ENCODE data around the gene ITGB4. TPM values are rescaled to one million over a fixed set of nuclear protein-coding genes. Genes with fewer than 3 reads are reported as not detected.
A peak's percentile ranks its signal among the peaks of the same experiment; 100 is the strongest.

Gene ITGB4
- total and polyA plus RNA-seq, 2 of the 13 experiments (the other 11 are each of a cell fraction or from before 2014, with no cell fraction given): 6.9 to 14.5 TPM

- TF ChIP-seq ZNF142 (CRISPR knock-in tag; IDR thresholded peaks at IDR 0.05) (no peak), ARNT (IDR thresholded peaks at IDR 0.05) (no peak)
Measured at GRCh38 chr17:75755990-75756389, 34.7 kb downstream of the ITGB4 start (continued).

GRCh38 chr17:75756451-75757085 is 35.3 kb downstream of the ITGB4 start:
- in situ Hi-C loops (cut with HindIII; ENCODE audit: extremely low pct_ligation_motif_present, low pct_unique_long_range_greater_than_20kb): loop anchor here (10.0 kb wide), 1 partner anchor 142 kb away; no protein-coding TSS in a partner anchor
- intact Hi-C loops (cut with micrococcal nuclease; ENCODE audit: unreplicated experiment): no loop called here
- BruUV-seq (replicated peaks): no TSS peak
- no peak for FAIRE-seq
- ChIA-PET CTCF (ENCODE audit: low intra/inter-chr PET ratio, low total read pairs) (no interaction called here), POLR2A (interaction anchor here (4.4 to 5.8 kb wide), 3 partner anchors 8 to 23 kb away, joined by 49 to 116 read pairs (median 66); partner anchors contain the start of gene GALK1)
- H3K36me3 ChIP-seq (replicated peaks in 1 of 2; ENCODE audit: control insufficient read depth in 1 of 2, insufficient read depth in 2 of 2, low read length in 2 of 2): no peaks in the 10 kb centered on the region
- peaks cover 56% of the 10 kb centered on the region for H3K4me1 ChIP-seq (ENCODE audit: insufficient read depth, low read length)
- TF ChIP-seq AGO2 (optimal IDR thresholded peaks at IDR 0.05; ENCODE audit: low read depth, low read length) (peak; percentile 58), ZGPAT (CRISPR knock-in tag; IDR thresholded peaks at IDR 0.05) (no peak), DR1 (CRISPR knock-in tag; IDR thresholded peaks at IDR 0.05) (no peak), ZBTB33 (CRISPR knock-in tag; IDR thresholded peaks at IDR 0.05) (peak; percentile 77), ISL2 (CRISPR knock-in tag; IDR thresholded peaks at IDR 0.05) (no peak), RBFOX2 (IDR thresholded peaks at IDR 0.05; ENCODE audit: low read depth, low read length) (peak; percentile 44)
- no peak overlapping the region for H3K4me2 ChIP-seq (ENCODE audit: low read depth, low read length)
- ATAC-seq: no peak
- H3K9me3 ChIP-seq (ENCODE audit: low read length): no peaks in the 10 kb centered on the region
- no peaks in the 10 kb centered on the region for H3K79me2 ChIP-seq (ENCODE audit: insufficient read depth, low read length)
- H3K27me3 ChIP-seq (ENCODE audit: control insufficient read depth in 1 of 2, insufficient read depth in 2 of 2, low read length in 2 of 2): no peaks in the 10 kb centered on the region
- no peak overlapping the region for H2AFZ ChIP-seq (ENCODE audit: low read length)
- H3K27ac ChIP-seq (ENCODE audit: extremely low read length, insufficient read depth, low read length): no peak overlapping the region
- no peaks in the 10 kb centered on the region for H4K20me1 ChIP-seq (ENCODE audit: insufficient read depth, low read length)
- H3K4me3 ChIP-seq (replicated peaks in 1 of 3; ENCODE audit: insufficient read depth in 1 of 3, low read depth in 2 of 3, low read length in 3 of 3): no peak overlapping the region
- WGBS (ENCODE audit: low lambda C conversion rate): 94% methylated on average over 28 of the region's 29 CpGs
- DNase-seq (ENCODE audit: low spot score): no peak
- H3K9ac ChIP-seq (ENCODE audit: insufficient read depth, low read depth, low read length): no peak overlapping the region
